B cell (primary cell): ENCODE results near the gene SLC44A1.

Source experiments
- CTCF ChIP-seq: fragments of 200-600 bp; IDR thresholded peaks from one replicate; pipeline ENCODE4 v1.8.0; 2022; ENCODE audit warnings: antibody characterized with exemption, mild to moderate bottlenecking
- EZH2 ChIP-seq: IDR thresholded peaks from 2 replicates; pipeline ENCODE4 v1.6.1; 2012; ENCODE audit warnings: borderline replicate concordance, low read depth, mild to moderate bottlenecking, moderate library complexity, low read length; ENCODE audit not compliant: insufficient read depth, poor library complexity, severe bottlenecking

GRCh38 chr9:105195259-105195658 lies 49.2 kb upstream of the SLC44A1 start:
- no peak for TF ChIP-seq CTCF
- TF ChIP-seq EZH2, result no peak
